Ascending aorta (tissue), 2 donors: ENCODE data around the gene CDS1. TPM values are rescaled to one million over a fixed set of nuclear protein-coding genes. Genes with fewer than 3 reads are reported as not detected.
A peak's percentile ranks its signal among the peaks of the same experiment; 100 is the strongest.
"Not testable (repeated sequence)": the region's sequence is repeated elsewhere in the genome, so short reads cannot be mapped to it uniquely, and the experiment has no call there.

Experiments used
- DNase-seq, 2 donors: peaks; one replicate each; pipeline ENCODE4 v3.0.0-alpha.2; 2019; ENCODE audit warnings: low spot score in 2 of 2
- H3K27ac ChIP-seq, 2 donors: fragments of 200-600 bp; sonication (generic); one replicate each; pipeline ENCODE4 v1.5.1; 2016 to 2017; ENCODE audit warnings: mild to moderate bottlenecking in 1 of 2
- H3K27me3 ChIP-seq: fragments of 200-600 bp; sonication (generic); one replicate; pipeline ENCODE4 v1.5.1; 2017
- H3K36me3 ChIP-seq, 2 donors: fragments of 200-600 bp; sonication (generic); one replicate each; pipeline ENCODE4 v1.5.1; 2016
- H3K4me1 ChIP-seq, 2 donors: fragments of 200-600 bp; sonication (generic); one replicate each; pipeline ENCODE4 v1.5.1; 2016 to 2017; ENCODE audit warnings: mild to moderate bottlenecking in 1 of 2
- H3K4me3 ChIP-seq, 2 donors: fragments of 200-600 bp; sonication (generic); one replicate each; pipeline ENCODE4 v1.5.1; 2016 to 2017; ENCODE audit warnings: mild to moderate bottlenecking in 1 of 2
- H3K9me3 ChIP-seq, 2 donors: fragments of 200-600 bp; sonication (generic); one replicate each; pipeline ENCODE4 v1.5.1; 2016
- CTCF ChIP-seq, 3 experiments: fragments of 200-600 bp in 2 of 3; fragments of 450-650 bp in 1 of 3; sonication (generic) in 2 of 3; IDR thresholded peaks; one replicate each; pipeline ENCODE4 v1.5.1; 2016 to 2019; ENCODE audit warnings: antibody characterized with exemption in 3 of 3, mild to moderate bottlenecking in 1 of 3, moderate library complexity in 1 of 3
- intact Hi-C: fragments of 100-400 bp; cut with DNase I; formaldehyde crosslinking; loops from one replicate; pipeline ENCODE4 v1.15.1; 2023
- total RNA-seq: library from RNA; depleted of rRNA; stranded (reverse); fragments of >200 nt; gene quantifications from one replicate; pipeline ENCODE4 v1.1.0, GENCODE V29; 2016

The CDS1 gene
- total RNA-seq, 1 donor from 2014 or later, result 0.11 TPM

- no peak for DNase-seq
- no peak overlapping the region for H3K4me3 ChIP-seq
- TF ChIP-seq CTCF (IDR thresholded peaks at IDR 0.05), result no peak
- no peak overlapping the region for H3K27ac ChIP-seq
- no peaks in the 10 kb centered on the region for H3K9me3 ChIP-seq
- intact Hi-C loops, result no loop called here
- peaks cover 24 to 86% of the 10 kb centered on the region in 2 donors for H3K36me3 ChIP-seq
- peaks cover 0 to 14% of the 10 kb centered on the region in 2 donors for H3K4me1 ChIP-seq
- H3K27me3 ChIP-seq, result no peaks in the 10 kb centered on the region
Observed at GRCh38 chr4:84677093-84677492, 94.2 kb downstream of the CDS1 start.

GRCh38 chr4:84677995-84678394 lies 95.1 kb downstream of the CDS1 start:
- no peak overlapping the region for H3K27ac ChIP-seq

GRCh38 chr4:84678976-84679744 lies 96.2 kb downstream of the CDS1 start:
- intact Hi-C loops, result no loop called here

More at GRCh38 chr4:84677995-84678394, 95.1 kb downstream of the CDS1 start:
- no peak overlapping the region for H3K4me3 ChIP-seq
- no peak for DNase-seq
- H3K36me3 ChIP-seq, result peaks cover 22 to 85% of the 10 kb centered on the region in 2 donors
- no peaks in the 10 kb centered on the region for H3K9me3 ChIP-seq
- intact Hi-C loops, result no loop called here
- H3K27me3 ChIP-seq, result no peaks in the 10 kb centered on the region
- no peak for TF ChIP-seq CTCF (IDR thresholded peaks at IDR 0.05)
- H3K4me1 ChIP-seq, result peaks cover 0 to 18% of the 10 kb centered on the region in 2 donors

GRCh38 chr4:84680956-84681355 lies 98.0 kb downstream of the CDS1 start:
- Histone ChIP-seq H3K27ac (no peak overlapping the region), H3K9me3 (no peaks in the 10 kb centered on the region), H3K36me3 (peaks cover 36 to 91% of the 10 kb centered on the region in 2 donors), H3K4me3 (no peak overlapping the region), H3K27me3 (no peaks in the 10 kb centered on the region), H3K4me1 (peaks cover 0 to 12% of the 10 kb centered on the region in 2 donors)
- no peak for DNase-seq
- intact Hi-C loops, result no loop called here
- no peak for TF ChIP-seq CTCF (IDR thresholded peaks at IDR 0.05)

More at GRCh38 chr4:84678976-84679744, 96.2 kb downstream of the CDS1 start:
- Histone ChIP-seq H3K9me3 (no peaks in the 10 kb centered on the region), H3K36me3 (peaks cover 33 to 93% of the 10 kb centered on the region in 2 donors), H3K27me3 (no peaks in the 10 kb centered on the region), H3K27ac (peak overlapping the region in 1 of 2 donors; percentile 21), H3K4me1 (peaks cover 0 to 12% of the 10 kb centered on the region in 2 donors), H3K4me3 (no peak overlapping the region)
- DNase-seq, result no peak
- TF ChIP-seq CTCF (IDR thresholded peaks at IDR 0.05), result no peak

GRCh38 chr4:84681486-84682274 lies 98.8 kb downstream of the CDS1 start:
- Histone ChIP-seq H3K4me1 (peaks cover 0 to 12% of the 10 kb centered on the region in 2 donors), H3K27ac (peak overlapping the region in 1 of 2 donors; percentile 15), H3K27me3 (no peaks in the 10 kb centered on the region), H3K36me3 (peaks cover 43 to 88% of the 10 kb centered on the region in 2 donors), H3K9me3 (no peaks in the 10 kb centered on the region), H3K4me3 (no peak overlapping the region)
- TF ChIP-seq CTCF (IDR thresholded peaks at IDR 0.05), result no peak
- intact Hi-C loops, result no loop called here
- no peak for DNase-seq

- H3K27me3 ChIP-seq, H3K9me3 ChIP-seq, H3K4me3 ChIP-seq, H3K27ac ChIP-seq, DNase-seq, intact Hi-C loops: not testable (repeated sequence)
- Histone ChIP-seq H3K4me1 (peaks cover 0 to 12% of the 10 kb centered on the region in 2 donors), H3K36me3 (peaks cover 50 to 86% of the 10 kb centered on the region in 2 donors)
Observed at GRCh38 chr4:84682661-84683060, 99.7 kb downstream of the CDS1 start.
